Measurements from ENCODE around the gene ARHGAP20. TPM values are rescaled to one million over a fixed set of nuclear protein-coding genes. Genes with fewer than 3 reads are reported as not detected.

ARHGAP20 gene
- total and polyA plus RNA-seq, 9 of the 15 experiments (the other 6 are each of a cell fraction or from before 2014, with no cell fraction given) = 0.07 TPM; not detected in 8

GRCh38 chr11:110573411-110573810 lies 138.8 kb downstream of the ARHGAP20 start:
- H3K36me3 ChIP-seq (ENCODE audit: control insufficient read depth, insufficient read depth, low read length) = no peaks in the 10 kb centered on the region
- H3K27me3 ChIP-seq (ENCODE audit: control insufficient read depth in 2 of 2, insufficient read depth in 2 of 2, low read length in 2 of 2) = no peaks in the 10 kb centered on the region
- H2AFZ ChIP-seq (ENCODE audit: low read depth, low read length) = no peak overlapping the region
- FAIRE-seq (no peak), DNase-seq (ENCODE audit: extremely low read depth in 1 of 4, low spot score in 3 of 4) (no peak), ATAC-seq (no peak)
- TF ChIP-seq ZNF12 (CRISPR knock-in tag; IDR thresholded peaks at IDR 0.05) = no peak
- TF ChIP-seq ZZZ3 (IDR thresholded peaks at IDR 0.05) = no peak
- TF ChIP-seq POU5F1 (IDR thresholded peaks at IDR 0.05; ENCODE audit: borderline replicate concordance, low read depth, low read length, partially characterized antibody) = no peak
- TF ChIP-seq PRPF4 (IDR thresholded peaks at IDR 0.05; ENCODE audit: insufficient read depth, low read depth, low read length, poor library complexity, severe bottlenecking) = no peak
- TF ChIP-seq KDM4B (IDR thresholded peaks at IDR 0.05; ENCODE audit: borderline replicate concordance in 2 of 2, low read depth in 1 of 2) = no peak
- no peak for TF ChIP-seq ZBTB26 (CRISPR knock-in tag; IDR thresholded peaks at IDR 0.05)
- no peak for TF ChIP-seq SAFB (IDR thresholded peaks at IDR 0.05; ENCODE audit: borderline replicate concordance, low read depth, low read length)
- no peak for TF ChIP-seq ZNF717 (CRISPR knock-in tag; IDR thresholded peaks at IDR 0.05)
- no peak for TF ChIP-seq DDX20 (tag; IDR thresholded peaks at IDR 0.05; ENCODE audit: low read depth)
- no peak for TF ChIP-seq TCFL5 (CRISPR knock-in tag; conservative IDR thresholded peaks at IDR 0.05)
- no peak for TF ChIP-seq FOXK2 (conservative IDR thresholded peaks at IDR 0.05 in 1 of 2, IDR thresholded peaks at IDR 0.05 in 1 of 2; ENCODE audit: low read depth in 2 of 2)
- TF ChIP-seq ZNF217 (CRISPR knock-in tag; IDR thresholded peaks at IDR 0.05) = no peak
- no peak for TF ChIP-seq BRF2 (IDR thresholded peaks at IDR 0.05; ENCODE audit: borderline replicate concordance, insufficient read depth, insufficient read length)
- CTCF ChIA-PET (ENCODE audit: low intra/inter-chr PET ratio) = no interaction called here
- POLR2A ChIA-PET = no interaction called here
- intact Hi-C loops (cut with micrococcal nuclease) = no loop called here
- no peaks in the 10 kb centered on the region for H3K9me3 ChIP-seq (replicated peaks; ENCODE audit: control insufficient read depth, insufficient read depth, low read depth, low read length)
- H3K79me2 ChIP-seq (ENCODE audit: control insufficient read depth, insufficient read depth, low read length) = no peaks in the 10 kb centered on the region
- H3K4me2 ChIP-seq (ENCODE audit: insufficient read depth, low read length) = no peak overlapping the region
- no peak overlapping the region for H3K9ac ChIP-seq (ENCODE audit: insufficient read depth in 1 of 2, low read depth in 2 of 2, low read length in 2 of 2)
- no peak overlapping the region for H3K4me3 ChIP-seq
- 0% methylated on average over 4 of the region's 5 CpGs for WGBS (ENCODE audit: insufficient coverage, low coverage, missing lambda C conversion rate)
- H3K27ac ChIP-seq (ENCODE audit: extremely low read depth, low read depth, low read length) = no peak overlapping the region
- no peaks in the 10 kb centered on the region for H3K9me1 ChIP-seq (ENCODE audit: control insufficient read depth, insufficient read depth, low read length)
- BruUV-seq (replicated peaks) = no TSS peak
- no peaks in the 10 kb centered on the region for H3K4me1 ChIP-seq (replicated peaks in 1 of 2; ENCODE audit: control insufficient read depth in 2 of 2, insufficient read depth in 2 of 2, low read length in 2 of 2)
- no peaks in the 10 kb centered on the region for H4K20me1 ChIP-seq (replicated peaks; ENCODE audit: control insufficient read depth, insufficient read depth, low read length)
- in situ Hi-C loops (cut with MboI) = no loop called here
